OCI-LY1 (cell line): ENCODE data around the gene TOP2A.

Experiments used
- H2AFZ ChIP-seq: fragments of 200-600 bp; sonication (generic), shearing (Covaris generic); 2 replicates; pipeline ENCODE4 v1.6.0; 2014; ENCODE audit warnings: antibody characterized with exemption, mild to moderate bottlenecking, low read length
- H3F3A ChIP-seq: fragments of 200-600 bp; sonication (generic), shearing (Covaris generic); 2 replicates; pipeline ENCODE4 v1.6.0; 2014; ENCODE audit warnings: mild to moderate bottlenecking, antibody characterized with exemption, low read length, moderate library complexity; ENCODE audit not compliant: insufficient read depth
- H3K27ac ChIP-seq: fragments of 200-600 bp; sonication (generic); 2 replicates; pipeline ENCODE4 v1.5.1; 2014; ENCODE audit warnings: low read length, mixed run types, mild to moderate bottlenecking, low read depth; ENCODE audit not compliant: poor library complexity, severe bottlenecking
- H3K27me3 ChIP-seq: fragments of 200-600 bp; sonication (generic); 2 replicates; pipeline ENCODE4 v1.6.0; 2014; ENCODE audit warnings: antibody characterized with exemption, mild to moderate bottlenecking, low read length, moderate library complexity; ENCODE audit not compliant: insufficient read depth
- H3K36me3 ChIP-seq: fragments of 200-600 bp; sonication (generic); 2 replicates; pipeline ENCODE4 v1.6.1; 2014; ENCODE audit warnings: mild to moderate bottlenecking, antibody characterized with exemption, low read length, moderate library complexity, mixed read lengths; ENCODE audit not compliant: insufficient read depth
- H3K4me1 ChIP-seq: fragments of 200-600 bp; sonication (generic); 2 replicates; pipeline ENCODE4 v1.5.1; 2014; ENCODE audit warnings: mild to moderate bottlenecking, low read length, moderate library complexity; ENCODE audit not compliant: insufficient read depth, severe bottlenecking
- H3K4me2 ChIP-seq: fragments of 200-600 bp; sonication (generic), shearing (Covaris generic); 2 replicates; pipeline ENCODE4 v1.6.1; 2014; ENCODE audit warnings: low read length
- H3K4me3 ChIP-seq: fragments of 200-600 bp; sonication (generic); 2 replicates; pipeline ENCODE4 v1.5.1; 2014; ENCODE audit warnings: low read length, low read depth, mild to moderate bottlenecking, mixed read lengths; ENCODE audit not compliant: poor library complexity, severe bottlenecking
- H3K79me2 ChIP-seq: fragments of 200-600 bp; shearing (Covaris generic); 2 replicates; pipeline ENCODE4 v1.6.1; 2016; ENCODE audit warnings: mixed run types, low read length, mixed read lengths; ENCODE audit not compliant: insufficient read depth
- H3K9ac ChIP-seq: fragments of 200-600 bp; sonication (generic), shearing (Covaris generic); 2 replicates; pipeline ENCODE4 v1.6.1; 2014; ENCODE audit warnings: mild to moderate bottlenecking, low read length, mixed read lengths
- H3K9me2 ChIP-seq: fragments of 200-600 bp; sonication (generic), shearing (Covaris generic); 2 replicates; pipeline ENCODE4 v1.6.1; 2014; ENCODE audit warnings: low read depth, mild to moderate bottlenecking, low read length, mixed read lengths
- H3K9me3 ChIP-seq: fragments of 200-600 bp; shearing (Covaris generic); 2 replicates; pipeline ENCODE4 v1.6.1; 2014; ENCODE audit warnings: low read length, mixed read lengths
- H4K20me1 ChIP-seq: fragments of 200-600 bp; sonication (generic), shearing (Covaris generic); 2 replicates; pipeline ENCODE4 v1.6.0; 2016; ENCODE audit warnings: mild to moderate bottlenecking, low read length; ENCODE audit not compliant: insufficient read depth
- EZH2 ChIP-seq: fragments of 200-600 bp; sonication (generic), shearing (Covaris generic); IDR thresholded peaks from 2 replicates; pipeline ENCODE4 v1.8.0; 2017; ENCODE audit warnings: borderline replicate concordance, mixed run types, mild to moderate bottlenecking, antibody characterized with exemption, low read length, moderate library complexity, mixed read lengths
- TF ChIP-seq, protein P1 (sequence below): fragments of 200-600 bp; sonication (generic), shearing (Covaris generic); IDR thresholded peaks from 2 replicates; pipeline ENCODE4 v1.5.1; 2017; ENCODE audit warnings: mild to moderate bottlenecking, antibody characterized with exemption, low read length, moderate library complexity, mixed read lengths

Gene TOP2A

DNA sequence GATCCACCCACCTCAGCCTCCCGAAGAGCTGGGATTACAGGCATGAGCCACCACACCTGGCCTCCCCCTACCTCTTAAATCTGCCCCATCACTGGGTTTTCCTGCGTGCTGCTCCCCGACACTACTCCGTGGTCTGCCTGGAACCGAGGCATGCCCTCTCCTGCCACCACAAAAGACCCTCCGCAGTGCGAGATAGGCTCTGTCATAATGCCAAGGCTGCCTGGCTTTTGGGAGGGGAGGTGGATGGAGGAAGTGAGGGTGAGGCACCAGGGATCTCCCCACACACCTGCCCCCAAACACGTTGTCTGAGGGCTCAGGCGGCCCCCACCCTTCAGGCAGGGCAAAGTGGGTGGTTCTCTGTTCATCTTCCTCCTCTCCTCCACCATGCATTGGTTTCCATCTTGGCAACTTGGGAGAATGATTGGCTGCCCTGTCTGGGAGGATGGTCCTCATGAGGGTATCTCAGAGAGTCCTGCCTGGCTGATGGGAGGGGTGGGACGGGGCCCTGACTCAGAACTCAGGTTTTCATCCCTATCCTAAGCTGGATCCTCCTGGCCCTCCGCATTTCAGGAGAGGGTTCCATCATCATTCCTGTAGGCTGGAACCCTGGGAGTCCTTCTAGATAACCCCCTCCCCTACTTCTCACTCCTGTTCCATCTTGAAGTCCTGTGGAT is 48.7 kb upstream of the TOP2A start:
- Histone ChIP-seq H3K9ac (no peak overlapping the region), H2AFZ (no peak overlapping the region), H3K9me3 (no peaks in the 10 kb centered on the region), H3F3A (no peaks in the 10 kb centered on the region), H3K9me2 (no peaks in the 10 kb centered on the region), H4K20me1 (no peaks in the 10 kb centered on the region), H3K4me2 (no peak overlapping the region), H3K27ac (no peak overlapping the region), H3K4me1 (no peaks in the 10 kb centered on the region), H3K79me2 (no peaks in the 10 kb centered on the region), H3K36me3 (no peaks in the 10 kb centered on the region; the same call in 1 of the 2 replicates), H3K27me3 (peaks cover 4% of the 10 kb centered on the region; the same call in 1 of the 2 replicates), H3K4me3 (no peak overlapping the region)
- TF ChIP-seq, protein P1, sequence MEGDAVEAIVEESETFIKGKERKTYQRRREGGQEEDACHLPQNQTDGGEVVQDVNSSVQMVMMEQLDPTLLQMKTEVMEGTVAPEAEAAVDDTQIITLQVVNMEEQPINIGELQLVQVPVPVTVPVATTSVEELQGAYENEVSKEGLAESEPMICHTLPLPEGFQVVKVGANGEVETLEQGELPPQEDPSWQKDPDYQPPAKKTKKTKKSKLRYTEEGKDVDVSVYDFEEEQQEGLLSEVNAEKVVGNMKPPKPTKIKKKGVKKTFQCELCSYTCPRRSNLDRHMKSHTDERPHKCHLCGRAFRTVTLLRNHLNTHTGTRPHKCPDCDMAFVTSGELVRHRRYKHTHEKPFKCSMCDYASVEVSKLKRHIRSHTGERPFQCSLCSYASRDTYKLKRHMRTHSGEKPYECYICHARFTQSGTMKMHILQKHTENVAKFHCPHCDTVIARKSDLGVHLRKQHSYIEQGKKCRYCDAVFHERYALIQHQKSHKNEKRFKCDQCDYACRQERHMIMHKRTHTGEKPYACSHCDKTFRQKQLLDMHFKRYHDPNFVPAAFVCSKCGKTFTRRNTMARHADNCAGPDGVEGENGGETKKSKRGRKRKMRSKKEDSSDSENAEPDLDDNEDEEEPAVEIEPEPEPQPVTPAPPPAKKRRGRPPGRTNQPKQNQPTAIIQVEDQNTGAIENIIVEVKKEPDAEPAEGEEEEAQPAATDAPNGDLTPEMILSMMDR: no peak

DNA sequence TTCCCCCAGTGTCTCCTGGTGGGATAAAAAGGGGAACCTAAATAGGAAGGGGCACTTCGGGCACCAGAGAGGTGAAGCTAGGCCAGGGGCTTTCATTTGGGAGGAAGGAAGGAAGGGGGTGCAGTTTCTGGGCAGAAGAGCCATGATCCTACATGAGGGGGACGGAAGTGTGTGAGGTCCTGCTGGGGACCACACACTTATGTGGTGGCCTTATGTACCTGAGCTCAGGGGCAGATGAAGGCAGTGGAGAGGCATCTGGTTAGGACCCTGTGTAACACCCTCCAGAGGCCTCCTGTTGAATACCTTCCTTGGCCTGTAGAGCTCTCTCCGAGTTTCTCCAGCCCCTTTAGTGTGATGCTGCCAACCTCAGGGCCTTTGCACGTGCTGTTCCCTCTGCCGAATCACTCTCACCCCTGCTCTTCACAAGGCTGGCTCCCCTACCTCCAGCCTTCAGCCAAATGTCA is 46.7 kb upstream of the TOP2A start:
- Histone ChIP-seq H3K4me2 (no peak overlapping the region), H3K9ac (no peak overlapping the region), H3K79me2 (no peaks in the 10 kb centered on the region), H3K36me3 (no peaks in the 10 kb centered on the region), H3K9me3 (no peaks in the 10 kb centered on the region), H3K9me2 (no peaks in the 10 kb centered on the region), H3K4me3 (no peak overlapping the region), H3K27ac (no peak overlapping the region), H2AFZ (no peak overlapping the region), H4K20me1 (no peaks in the 10 kb centered on the region), H3F3A (no peaks in the 10 kb centered on the region), H3K27me3 (peaks cover 2% of the 10 kb centered on the region; the same call in 1 of the 2 replicates), H3K4me1 (no peaks in the 10 kb centered on the region)
- TF ChIP-seq EZH2: no peak
- TF ChIP-seq, protein P1: no peak

DNA sequence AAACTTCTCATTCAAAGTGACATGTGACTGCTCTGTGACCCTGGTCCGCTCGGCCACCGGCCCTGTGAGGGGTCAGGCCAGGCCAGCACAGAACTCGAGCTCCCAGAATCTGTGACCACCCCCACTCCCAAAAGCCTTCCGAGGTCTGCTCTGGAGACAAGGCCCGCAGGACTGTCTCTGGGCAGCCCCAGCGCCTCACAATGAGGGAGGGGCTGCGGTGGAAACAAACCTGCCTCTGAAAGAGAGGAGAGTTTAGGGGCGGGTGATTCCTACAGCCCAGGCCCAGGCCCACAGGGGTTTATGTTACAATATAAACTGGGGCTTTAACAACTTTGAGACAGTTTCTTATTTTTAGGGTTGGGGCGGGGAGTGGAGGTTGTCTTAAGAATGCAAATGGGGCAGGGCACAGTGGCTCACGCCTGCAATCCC is 45.4 kb upstream of the TOP2A start:
- H4K20me1 ChIP-seq: no peaks in the 10 kb centered on the region
- no peaks in the 10 kb centered on the region for H3K9me2 ChIP-seq
- no peak overlapping the region for H3K9ac ChIP-seq
- no peaks in the 10 kb centered on the region for H3K79me2 ChIP-seq
- H3K4me3 ChIP-seq: no peak overlapping the region
- H3K4me2 ChIP-seq: no peak overlapping the region
- H3K4me1 ChIP-seq: no peaks in the 10 kb centered on the region
- no peaks in the 10 kb centered on the region for H3K27me3 ChIP-seq
- H2AFZ ChIP-seq: no peak overlapping the region
- no peaks in the 10 kb centered on the region for H3F3A ChIP-seq
- TF ChIP-seq, protein P1: no peak
- H3K36me3 ChIP-seq: no peaks in the 10 kb centered on the region
- H3K9me3 ChIP-seq: no peaks in the 10 kb centered on the region
- no peak overlapping the region for H3K27ac ChIP-seq
